Amniotic epithelial cell (primary cell): Measurements from ENCODE around the gene ACVR1B.
A peak's percentile ranks its signal among the peaks of the same experiment; 100 is the strongest.

ENCODE experiments used
- DNase-seq: peaks from one replicate; pipeline ENCODE4 v3.0.0-alpha.2; 2010; ENCODE audit warnings: low read depth

Gene ACVR1B

GRCh38 chr12:52023182-52023975 is 71.9 kb downstream of the ACVR1B start:
- no peak for DNase-seq

- DNase-seq = no peak
Measured at GRCh38 chr12:52023976-52024688, 72.6 kb downstream of the ACVR1B start.

- peak; percentile 64 for DNase-seq
Measured at GRCh38 chr12:52024845-52025230, 73.3 kb downstream of the ACVR1B start.

- no peak for DNase-seq
Measured at GRCh38 chr12:52026263-52026662, 74.8 kb downstream of the ACVR1B start.

- no peak for DNase-seq
Measured at GRCh38 chr12:52027085-52027843, 75.8 kb downstream of the ACVR1B start.

GRCh38 chr12:52029685-52030084 is 78.2 kb downstream of the ACVR1B start:
- DNase-seq = no peak

GRCh38 chr12:52032446-52032803 is 80.9 kb downstream of the ACVR1B start:
- DNase-seq = peak; percentile 76

GRCh38 chr12:52032804-52033445 is 81.4 kb downstream of the ACVR1B start:
- peak; percentile 95 for DNase-seq

- no peak for DNase-seq
Measured at GRCh38 chr12:52033446-52034140, 82.1 kb downstream of the ACVR1B start.

GRCh38 chr12:52035190-52035589 is 83.7 kb downstream of the ACVR1B start:
- no peak for DNase-seq

- DNase-seq = no peak
Measured at GRCh38 chr12:52035926-52036325, 84.4 kb downstream of the ACVR1B start.

- peak; percentile 37 for DNase-seq
Measured at GRCh38 chr12:52036587-52037171, 85.2 kb downstream of the ACVR1B start.

- no peak for DNase-seq
Measured at GRCh38 chr12:52037248-52037861, 85.9 kb downstream of the ACVR1B start.

GRCh38 chr12:52038447-52038846 is 86.9 kb downstream of the ACVR1B start:
- no peak for DNase-seq

GRCh38 chr12:52041035-52041434 is 89.5 kb downstream of the ACVR1B start:
- no peak for DNase-seq

- DNase-seq = no peak
Measured at GRCh38 chr12:52041695-52042123, 90.2 kb downstream of the ACVR1B start.

GRCh38 chr12:52042706-52043385 is 91.3 kb downstream of the ACVR1B start:
- no peak for DNase-seq

GRCh38 chr12:52043386-52044212 is 92.1 kb downstream of the ACVR1B start:
- no peak for DNase-seq

- DNase-seq = no peak
Measured at GRCh38 chr12:52044292-52044983, 92.9 kb downstream of the ACVR1B start.
